HEK293 (cell line): Measurements from ENCODE around the gene TECPR2.

Source experiments
- CTCF ChIA-PET: fragments of 350-600 bp; formaldehyde crosslinking; extraction: SDS; loops from one replicate; lab custom pipeline; 2021; ENCODE audit warnings: antibody characterized with exemption; lab: Yijun Ruan, JAX
- POLR2A ChIA-PET: fragments of 300-600 bp; formaldehyde crosslinking; extraction: SDS; loops from one replicate; lab custom pipeline; 2020; ENCODE audit warnings: antibody characterized with exemption, inconsistent platforms; lab: Yijun Ruan, JAX
- H3K27ac ChIP-seq: fragments of 200-500 bp; sonication (Bioruptor generic); 2 replicates; pipeline ENCODE4 v1.5.1; 2014; ENCODE audit warnings: low read depth, low read length, control low read depth, inconsistent platforms; ENCODE audit errors: extremely low read depth
- H3K36me3 ChIP-seq, 2 experiments: fragments of 200-500 bp in 1 of 2; sonication (Bioruptor generic) in 1 of 2; 1 replicate in 1 of 2; 2 replicates in 1 of 2; pipeline ENCODE4 v1.5.1; 2014 to 2017; ENCODE audit warnings: inconsistent platforms in 2 of 2, low read length in 2 of 2; ENCODE audit not compliant: control insufficient read depth in 2 of 2, insufficient read depth in 1 of 2
- H3K4me1 ChIP-seq: fragments of 200-500 bp; sonication (Bioruptor generic); 2 replicates; pipeline ENCODE4 v1.5.1; 2014; ENCODE audit warnings: mild to moderate bottlenecking, low read length, inconsistent platforms; ENCODE audit not compliant: control insufficient read depth, insufficient read depth
- H3K4me3 ChIP-seq: 2 replicates; pipeline ENCODE4 v1.5.1; 2011; ENCODE audit warnings: low read depth, mild to moderate bottlenecking, control low read depth, low read length, moderate library complexity
- H3K9me3 ChIP-seq: fragments of 200-500 bp; sonication (Bioruptor generic); 2 replicates; pipeline ENCODE4 v1.5.1; 2014; ENCODE audit warnings: low read depth, low read length, inconsistent platforms; ENCODE audit not compliant: control insufficient read depth, insufficient read depth
- GLI2 ChIP-seq: fragments of 450-650 bp; formaldehyde crosslinking; IDR thresholded peaks from 2 replicates; pipeline ENCODE4; 2017; ENCODE audit warnings: missing biosample characterization, missing genetic modification characterization, low read depth, borderline replicate concordance
- GLIS2 ChIP-seq: fragments of 450-650 bp; formaldehyde crosslinking; IDR thresholded peaks from 2 replicates; pipeline ENCODE4 v1.5.1; 2016; ENCODE audit warnings: missing biosample characterization, missing genetic modification characterization
- OSR2 ChIP-seq: fragments of 450-650 bp; formaldehyde crosslinking; IDR thresholded peaks from 2 replicates; pipeline ENCODE4 v1.5.1; 2016; ENCODE audit warnings: missing biosample characterization, missing genetic modification characterization
- PRDM1 ChIP-seq: fragments of 450-650 bp; formaldehyde crosslinking; IDR thresholded peaks from 2 replicates; pipeline ENCODE4; 2016; ENCODE audit warnings: missing biosample characterization, missing genetic modification characterization
- PRDM10 ChIP-seq: fragments of 450-650 bp; formaldehyde crosslinking; IDR thresholded peaks from 2 replicates; pipeline ENCODE4 v1.5.1; 2016; ENCODE audit warnings: missing biosample characterization, missing genetic modification characterization
- ZFP37 ChIP-seq: fragments of 450-650 bp; formaldehyde crosslinking; IDR thresholded peaks from 2 replicates; pipeline ENCODE4 v1.5.1; 2016; ENCODE audit warnings: missing biosample characterization, missing genetic modification characterization
- ZNF169 ChIP-seq: fragments of 450-650 bp; formaldehyde crosslinking; IDR thresholded peaks from 2 replicates; pipeline ENCODE4 v1.5.1; 2016; ENCODE audit warnings: missing biosample characterization, missing genetic modification characterization
- ZNF2 ChIP-seq: fragments of 450-650 bp; formaldehyde crosslinking; IDR thresholded peaks from 2 replicates; pipeline ENCODE4 v1.5.1; 2016; ENCODE audit warnings: missing biosample characterization, missing genetic modification characterization
- ZNF211 ChIP-seq: fragments of 450-650 bp; formaldehyde crosslinking; IDR thresholded peaks from 2 replicates; pipeline ENCODE4 v1.5.1; 2016; ENCODE audit warnings: low read depth, missing biosample characterization, missing genetic modification characterization
- ZNF23 ChIP-seq: fragments of 450-650 bp; formaldehyde crosslinking; IDR thresholded peaks from 2 replicates; pipeline ENCODE4 v1.5.1; 2016; ENCODE audit warnings: missing biosample characterization, missing genetic modification characterization, borderline replicate concordance
- ZNF239 ChIP-seq: fragments of 450-650 bp; formaldehyde crosslinking; IDR thresholded peaks from 2 replicates; pipeline ENCODE4 v1.5.1; 2016; ENCODE audit warnings: missing biosample characterization, missing genetic modification characterization
- ZNF37A ChIP-seq: fragments of 450-650 bp; IDR thresholded peaks from 2 replicates; pipeline ENCODE4 v1.5.1; 2018; ENCODE audit warnings: missing biosample characterization, missing genetic modification characterization
- ZNF707 ChIP-seq: fragments of 450-650 bp; formaldehyde crosslinking; IDR thresholded peaks from 2 replicates; pipeline ENCODE4 v1.5.1; 2016; ENCODE audit warnings: missing biosample characterization, missing genetic modification characterization
- ZNF768 ChIP-seq: fragments of 450-650 bp; formaldehyde crosslinking; IDR thresholded peaks from 2 replicates; pipeline ENCODE4 v1.5.1; 2018; ENCODE audit warnings: missing biosample characterization, mild to moderate bottlenecking, missing genetic modification characterization
- ZNF791 ChIP-seq: fragments of 450-650 bp; formaldehyde crosslinking; IDR thresholded peaks from 2 replicates; pipeline ENCODE4 v1.5.1; 2016; ENCODE audit warnings: missing biosample characterization, missing genetic modification characterization
- ZNF837 ChIP-seq: fragments of 450-650 bp; formaldehyde crosslinking; IDR thresholded peaks from 2 replicates; pipeline ENCODE4 v1.5.1; 2016; ENCODE audit warnings: missing biosample characterization, missing genetic modification characterization
- TF ChIP-seq, protein P1 (sequence below): fragments of 450-650 bp; formaldehyde crosslinking; IDR thresholded peaks from 2 replicates; pipeline ENCODE4 v1.5.1; 2016; ENCODE audit warnings: missing biosample characterization, missing genetic modification characterization
- TF ChIP-seq, protein P2 (sequence below): fragments of 450-650 bp; formaldehyde crosslinking; IDR thresholded peaks from 2 replicates; pipeline ENCODE4 v1.5.1; 2016; ENCODE audit warnings: missing biosample characterization, missing genetic modification characterization

TECPR2 gene

DNA sequence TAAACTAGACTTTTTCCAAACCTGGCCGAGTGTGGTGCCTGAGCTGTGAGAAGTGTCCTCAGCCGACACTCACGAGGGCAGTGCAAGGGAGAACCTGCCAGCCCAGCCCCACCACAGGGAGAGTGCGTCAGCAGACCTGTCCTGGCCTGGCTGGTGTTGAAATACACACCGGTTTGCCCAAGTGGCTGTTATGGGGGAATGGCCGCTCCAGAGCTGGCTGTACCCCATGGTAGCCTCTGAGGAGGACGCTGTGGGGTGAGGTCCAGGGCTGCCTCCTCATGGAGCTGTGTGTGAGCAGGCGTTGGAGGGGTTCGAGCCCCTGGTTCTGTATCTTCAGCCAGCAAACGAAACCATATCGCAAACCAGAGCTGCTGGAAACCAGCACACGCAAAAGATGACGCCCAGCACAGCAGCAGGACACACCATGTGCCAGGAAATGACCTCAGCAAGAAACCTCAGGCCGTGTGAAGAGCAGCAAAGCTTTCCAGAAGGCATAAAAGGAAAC, 137.5 kb downstream of the TECPR2 start:
- peaks cover 0 to 38% of the 10 kb centered on the region in 2 experiments; a peak in 1 of 3 replicates for H3K36me3 ChIP-seq
- TF ChIP-seq ZNF837 (tag by site-specific recombination) (no peak), OSR2 (tag by site-specific recombination) (no peak), ZNF239 (tag by site-specific recombination) (no peak), ZNF23 (no peak), ZNF707 (tag by site-specific recombination) (no peak), ZNF791 (tag by site-specific recombination) (no peak), GLI2 (tag by site-specific recombination) (no peak), ZNF2 (tag by site-specific recombination) (no peak), ZFP37 (tag by site-specific recombination) (no peak), ZNF169 (no peak), GLIS2 (tag by site-specific recombination) (no peak), PRDM10 (tag by site-specific recombination) (no peak)
- TF ChIP-seq, protein P1, sequence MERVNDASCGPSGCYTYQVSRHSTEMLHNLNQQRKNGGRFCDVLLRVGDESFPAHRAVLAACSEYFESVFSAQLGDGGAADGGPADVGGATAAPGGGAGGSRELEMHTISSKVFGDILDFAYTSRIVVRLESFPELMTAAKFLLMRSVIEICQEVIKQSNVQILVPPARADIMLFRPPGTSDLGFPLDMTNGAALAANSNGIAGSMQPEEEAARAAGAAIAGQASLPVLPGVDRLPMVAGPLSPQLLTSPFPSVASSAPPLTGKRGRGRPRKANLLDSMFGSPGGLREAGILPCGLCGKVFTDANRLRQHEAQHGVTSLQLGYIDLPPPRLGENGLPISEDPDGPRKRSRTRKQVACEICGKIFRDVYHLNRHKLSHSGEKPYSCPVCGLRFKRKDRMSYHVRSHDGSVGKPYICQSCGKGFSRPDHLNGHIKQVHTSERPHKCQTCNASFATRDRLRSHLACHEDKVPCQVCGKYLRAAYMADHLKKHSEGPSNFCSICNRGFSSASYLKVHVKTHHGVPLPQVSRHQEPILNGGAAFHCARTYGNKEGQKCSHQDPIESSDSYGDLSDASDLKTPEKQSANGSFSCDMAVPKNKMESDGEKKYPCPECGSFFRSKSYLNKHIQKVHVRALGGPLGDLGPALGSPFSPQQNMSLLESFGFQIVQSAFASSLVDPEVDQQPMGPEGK (tag by site-specific recombination), result no peak
- TF ChIP-seq, protein P2, sequence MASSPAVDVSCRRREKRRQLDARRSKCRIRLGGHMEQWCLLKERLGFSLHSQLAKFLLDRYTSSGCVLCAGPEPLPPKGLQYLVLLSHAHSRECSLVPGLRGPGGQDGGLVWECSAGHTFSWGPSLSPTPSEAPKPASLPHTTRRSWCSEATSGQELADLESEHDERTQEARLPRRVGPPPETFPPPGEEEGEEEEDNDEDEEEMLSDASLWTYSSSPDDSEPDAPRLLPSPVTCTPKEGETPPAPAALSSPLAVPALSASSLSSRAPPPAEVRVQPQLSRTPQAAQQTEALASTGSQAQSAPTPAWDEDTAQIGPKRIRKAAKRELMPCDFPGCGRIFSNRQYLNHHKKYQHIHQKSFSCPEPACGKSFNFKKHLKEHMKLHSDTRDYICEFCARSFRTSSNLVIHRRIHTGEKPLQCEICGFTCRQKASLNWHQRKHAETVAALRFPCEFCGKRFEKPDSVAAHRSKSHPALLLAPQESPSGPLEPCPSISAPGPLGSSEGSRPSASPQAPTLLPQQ (tag by site-specific recombination), result no peak
- ChIA-PET CTCF (interaction anchor here (0.8 kb wide), 1 partner anchor 46 kb away, joined by 4 read pairs; no protein-coding TSS in a partner anchor), POLR2A (interaction anchor here (0.6 kb wide), 1 partner anchor 33 kb away, joined by 3 read pairs; no protein-coding TSS in a partner anchor)
- no peaks in the 10 kb centered on the region for H3K9me3 ChIP-seq
- no peaks in the 10 kb centered on the region for H3K4me1 ChIP-seq
- no peak overlapping the region for H3K27ac ChIP-seq
- H3K4me3 ChIP-seq, result no peak overlapping the region

GRCh38 chr14:102500713-102501112, 138.0 kb downstream of the TECPR2 start:
- H3K27ac ChIP-seq, result no peak overlapping the region
- H3K9me3 ChIP-seq, result no peaks in the 10 kb centered on the region
- peaks cover 0 to 43% of the 10 kb centered on the region in 2 experiments; a peak in 1 of 3 replicates for H3K36me3 ChIP-seq
- CTCF ChIA-PET, result interaction anchor here (0.8 kb wide), 1 partner anchor 46 kb away, joined by 4 read pairs; no protein-coding TSS in a partner anchor
- H3K4me3 ChIP-seq, result no peak overlapping the region
- no peaks in the 10 kb centered on the region for H3K4me1 ChIP-seq
- TF ChIP-seq ZNF37A (tag by site-specific recombination) (no peak), PRDM1 (tag by site-specific recombination) (no peak), ZNF211 (tag by site-specific recombination) (no peak), ZNF768 (tag by site-specific recombination) (peak; percentile 54; the same call in 1 of the 2 replicates)
- POLR2A ChIA-PET, result interaction anchor here (0.6 kb wide), 1 partner anchor 33 kb away, joined by 3 read pairs; no protein-coding TSS in a partner anchor
